Activated CD8-positive, alpha-beta memory T cell treated with anti-CD3 and anti-CD28 coated beads, Interleukin-2, amount 50 U/mL, for 4 hours (primary cell): ENCODE data around the gene RBM19.

Experiments
- DNase-seq: peaks from one replicate; pipeline ENCODE4 v3.0.0-alpha.2; 2020

RBM19 gene

GRCh38 chr12:113850309-113851056 is 115.6 kb downstream of the RBM19 start:
- no peak for DNase-seq

GRCh38 chr12:113847856-113848255 is 118.3 kb downstream of the RBM19 start:
- DNase-seq: no peak

- no peak for DNase-seq
These were observed 119.0 kb downstream of the RBM19 start for GRCh38 chr12:113846883-113847755.

- DNase-seq: no peak
These were observed 120.0 kb downstream of the RBM19 start for GRCh38 chr12:113845900-113846674.

- DNase-seq: no peak
These were observed 121.5 kb downstream of the RBM19 start for GRCh38 chr12:113844495-113845210.

GRCh38 chr12:113842699-113843098 is 123.4 kb downstream of the RBM19 start:
- DNase-seq: no peak

- DNase-seq: no peak
These were observed 124.3 kb downstream of the RBM19 start for GRCh38 chr12:113841786-113842185.

- DNase-seq: no peak
These were observed 125.6 kb downstream of the RBM19 start for GRCh38 chr12:113840401-113841042.

GRCh38 chr12:113838896-113839295 is 127.2 kb downstream of the RBM19 start:
- no peak for DNase-seq

GRCh38 chr12:113837528-113838296 is 128.4 kb downstream of the RBM19 start:
- no peak for DNase-seq

GRCh38 chr12:113837084-113837483 is 129.0 kb downstream of the RBM19 start:
- DNase-seq: no peak

- no peak for DNase-seq
These were observed 130.2 kb downstream of the RBM19 start for GRCh38 chr12:113835896-113836295.

- no peak for DNase-seq
These were observed 130.7 kb downstream of the RBM19 start for GRCh38 chr12:113835433-113835832.

GRCh38 chr12:113833422-113833821 is 132.7 kb downstream of the RBM19 start:
- no peak for DNase-seq

- no peak for DNase-seq
These were observed 134.6 kb downstream of the RBM19 start for GRCh38 chr12:113831476-113831875.

- DNase-seq: no peak
These were observed 135.1 kb downstream of the RBM19 start for GRCh38 chr12:113831016-113831415.

- no peak for DNase-seq
These were observed 136.9 kb downstream of the RBM19 start for GRCh38 chr12:113829212-113829611.

GRCh38 chr12:113827539-113828114 is 138.5 kb downstream of the RBM19 start:
- DNase-seq: no peak

GRCh38 chr12:113826805-113827538 is 139.2 kb downstream of the RBM19 start:
- DNase-seq: no peak

- DNase-seq: no peak
These were observed 140.4 kb downstream of the RBM19 start for GRCh38 chr12:113825705-113826104.
